ENCODE data around the gene NDFIP2. TPM values are rescaled to one million over a fixed set of nuclear protein-coding genes. Genes with fewer than 3 reads are reported as not detected.
"Not testable (repeated sequence)": the region's sequence is repeated elsewhere in the genome, so short reads cannot be mapped to it uniquely, and the experiment has no call there.

Gene NDFIP2
- total RNA-seq, 1 donor from 2014 or later, result 110 TPM

GRCh38 chr13:79600146-79600545, 119.2 kb downstream of the NDFIP2 start:
- not testable (repeated sequence) for ATAC-seq

- no peak for ATAC-seq
Measured at GRCh38 chr13:79602936-79603335, 122.0 kb downstream of the NDFIP2 start.

GRCh38 chr13:79604752-79605151, 123.8 kb downstream of the NDFIP2 start:
- ATAC-seq, result peak; percentile 82

Other genes starting within 250 kb of the NDFIP2 start
- 21.0 TPM for gene RBM26, start 74.9 kb upstream of the NDFIP2 start, total RNA-seq